NCI-H146 treated with DMSO at 0.1 percent for 48 hours (cell line): Measurements from ENCODE around the gene STXBP6.

Source experiments
- DNase-seq: peaks from one replicate; lab custom pipeline; 2025; ENCODE audit not compliant: unreplicated experiment; lab: John Stamatoyannopoulos, UW

STXBP6 gene

GRCh38 chr14:25019892-25020291 lies 30.1 kb downstream of the STXBP6 start:
- no peak for DNase-seq

DNA sequence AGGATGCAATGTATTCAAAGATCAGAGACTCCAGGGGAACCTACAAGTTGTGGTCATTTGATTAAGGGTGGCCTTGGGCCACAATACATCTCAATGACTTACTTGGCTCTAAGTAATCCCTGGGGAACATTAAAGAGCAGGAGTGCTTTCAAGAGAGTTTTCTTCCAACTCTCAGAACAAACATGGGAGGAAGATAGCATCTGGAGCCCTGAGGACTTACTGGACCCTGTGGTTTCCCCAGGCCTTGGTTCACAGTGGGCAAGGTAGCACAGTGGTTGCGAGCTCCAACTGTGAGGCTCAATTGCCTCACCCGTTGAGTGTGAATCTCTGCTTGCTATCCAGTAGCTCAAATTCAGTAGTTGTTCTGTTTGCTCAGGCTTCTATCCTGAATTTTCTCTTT lies 32.4 kb downstream of the STXBP6 start:
- DNase-seq: no peak

- no peak for DNase-seq
Observed at GRCh38 chr14:25015761-25016160, 34.2 kb downstream of the STXBP6 start.

- DNase-seq: no peak
Observed at GRCh38 chr14:25014440-25014839, 35.5 kb downstream of the STXBP6 start.

DNA sequence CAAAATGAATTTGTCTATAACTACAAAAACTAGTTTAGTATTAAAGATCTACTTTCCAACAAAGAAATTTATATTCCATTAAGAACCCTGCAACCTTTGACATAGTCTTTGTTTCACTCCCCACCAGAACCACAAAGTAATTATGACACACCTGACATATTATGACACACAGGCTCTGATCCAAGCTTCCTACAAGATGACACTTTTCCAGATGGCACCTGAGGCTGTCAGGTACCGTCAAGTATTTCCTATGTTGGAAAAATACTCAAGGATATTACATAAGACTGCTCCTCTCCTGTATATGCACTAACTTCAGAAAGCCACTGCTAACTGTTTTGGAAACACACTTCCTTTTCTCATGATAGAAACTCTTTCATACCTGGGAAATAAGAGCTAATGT lies 38.9 kb downstream of the STXBP6 start:
- no peak for DNase-seq

DNA sequence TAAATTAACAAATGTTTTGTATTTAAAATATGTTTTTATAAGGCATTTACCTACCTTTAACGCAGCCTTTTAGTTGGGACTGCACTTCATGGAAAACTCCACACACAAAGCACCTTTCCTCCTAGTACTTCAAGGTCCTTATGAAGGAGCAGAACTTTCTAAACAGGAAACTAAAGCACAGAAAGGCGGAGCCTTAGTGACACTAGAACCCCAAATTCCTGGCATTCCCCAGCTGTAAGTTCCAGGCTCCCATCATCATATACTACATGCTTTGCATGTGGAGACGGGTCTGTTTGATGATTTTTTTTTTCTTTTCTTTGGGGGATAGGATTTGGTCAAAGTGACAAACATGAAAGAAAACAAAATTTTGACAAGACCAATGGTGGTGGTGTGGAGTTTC lies 39.5 kb downstream of the STXBP6 start:
- no peak for DNase-seq

GRCh38 chr14:25009891-25010290 lies 40.1 kb downstream of the STXBP6 start:
- no peak for DNase-seq

DNA sequence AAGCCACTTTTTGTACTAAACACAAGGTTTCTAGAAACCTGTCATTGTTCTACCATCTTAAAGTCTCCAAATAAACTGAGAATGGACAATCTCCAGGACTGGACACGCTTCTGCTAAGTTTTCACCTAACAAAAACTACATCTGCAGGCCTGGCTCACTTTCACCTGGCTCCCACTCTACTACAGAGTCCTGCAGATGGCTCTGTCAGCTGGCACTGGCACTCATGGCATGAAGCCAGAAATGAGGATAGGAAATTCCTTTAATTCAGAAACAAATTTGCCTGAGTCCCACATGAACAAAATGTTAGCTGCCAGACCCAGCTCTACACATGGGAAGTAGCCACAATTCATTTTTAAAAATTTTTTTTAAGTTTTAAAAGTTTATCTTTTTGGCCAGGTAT lies 42.1 kb downstream of the STXBP6 start:
- no peak for DNase-seq

- DNase-seq: no peak
Observed at GRCh38 chr14:25006961-25007795, 42.8 kb downstream of the STXBP6 start.

DNA sequence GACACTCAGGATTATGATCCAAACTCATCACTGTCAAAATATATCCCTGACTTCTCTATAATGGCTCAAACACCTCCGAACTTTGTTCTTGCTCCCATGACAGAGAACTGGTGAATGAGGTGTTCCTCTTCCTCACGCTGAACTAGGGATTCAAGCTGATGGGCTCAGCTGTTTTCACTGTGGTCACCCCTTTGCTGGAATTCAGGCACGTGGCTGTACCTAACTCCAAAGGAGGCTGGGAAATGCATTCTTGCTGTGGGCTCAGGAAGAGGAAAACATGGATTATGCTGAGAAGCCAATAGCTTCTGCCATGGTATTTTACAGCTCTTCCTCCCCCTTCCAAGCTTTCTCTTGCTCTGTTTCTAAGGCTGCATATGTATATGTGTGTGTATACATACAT lies 43.9 kb downstream of the STXBP6 start:
- no peak for DNase-seq

GRCh38 chr14:25004389-25004809 lies 45.5 kb downstream of the STXBP6 start:
- DNase-seq: no peak

DNA sequence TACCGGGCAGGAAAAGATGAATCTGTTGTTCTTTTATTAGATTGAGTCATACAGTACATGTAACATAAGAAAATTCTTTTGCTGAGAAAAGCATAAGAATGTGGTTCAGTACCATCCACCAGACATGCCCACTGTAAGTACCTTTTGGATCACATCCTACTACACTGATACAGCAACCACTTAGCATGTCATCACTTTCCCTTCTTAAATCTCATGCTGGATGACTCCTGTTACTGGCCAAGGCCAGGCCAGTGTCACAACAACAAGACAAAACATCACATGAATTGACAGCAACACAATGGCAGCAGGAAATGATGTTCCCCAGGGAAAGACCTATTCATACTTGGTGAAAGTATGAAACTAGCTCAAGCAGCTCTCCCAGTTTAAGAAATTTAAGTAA lies 46.4 kb downstream of the STXBP6 start:
- no peak for DNase-seq

- no peak for DNase-seq
Observed at GRCh38 chr14:25001601-25002000, 48.3 kb downstream of the STXBP6 start.

DNA sequence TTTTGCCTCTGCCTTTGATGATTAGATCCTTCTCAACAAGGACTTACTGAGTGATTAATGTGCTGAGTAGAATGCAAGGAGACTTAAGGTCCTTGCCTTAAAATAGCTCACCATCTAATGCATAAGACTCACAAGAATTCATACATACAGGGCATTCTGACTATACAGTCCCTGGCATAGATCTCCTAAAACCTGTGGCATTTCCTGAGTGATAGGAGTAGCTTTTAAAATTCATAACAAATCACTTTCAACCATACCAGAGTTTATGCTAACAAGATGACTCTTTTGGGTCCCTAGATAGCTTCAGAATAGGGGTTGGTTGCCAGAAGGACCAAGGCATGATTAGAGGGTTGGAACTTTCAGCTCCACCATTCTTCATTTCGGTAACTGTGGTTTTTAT lies 48.8 kb downstream of the STXBP6 start:
- no peak for DNase-seq

- no peak for DNase-seq
Observed at GRCh38 chr14:24999157-24999556, 50.8 kb downstream of the STXBP6 start.

- no peak for DNase-seq
Observed at GRCh38 chr14:24996930-24997725, 52.8 kb downstream of the STXBP6 start.

GRCh38 chr14:24995016-24995415 lies 54.9 kb downstream of the STXBP6 start:
- DNase-seq: no peak

DNA sequence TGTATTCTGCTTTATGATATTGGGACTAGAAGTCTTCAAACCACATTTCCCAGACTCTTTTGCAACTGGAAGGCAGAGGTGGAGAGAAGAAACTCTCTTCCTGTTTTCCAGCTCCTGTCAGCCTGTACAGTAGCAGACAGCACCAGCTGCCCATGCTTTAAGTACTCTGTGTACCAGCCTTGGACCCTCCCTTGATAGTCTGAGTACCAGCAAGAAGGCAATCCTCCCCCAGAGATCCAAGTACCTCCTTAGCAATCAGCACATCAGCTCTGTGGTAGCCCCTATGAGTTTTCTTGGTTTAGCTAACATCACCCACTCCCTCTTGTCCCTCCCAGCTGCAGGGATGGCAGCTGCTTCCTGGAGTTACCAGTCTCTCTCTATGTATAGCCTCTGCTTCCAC lies 56.3 kb downstream of the STXBP6 start:
- DNase-seq: no peak

GRCh38 chr14:24992624-24993360 lies 57.2 kb downstream of the STXBP6 start:
- DNase-seq: no peak

DNA sequence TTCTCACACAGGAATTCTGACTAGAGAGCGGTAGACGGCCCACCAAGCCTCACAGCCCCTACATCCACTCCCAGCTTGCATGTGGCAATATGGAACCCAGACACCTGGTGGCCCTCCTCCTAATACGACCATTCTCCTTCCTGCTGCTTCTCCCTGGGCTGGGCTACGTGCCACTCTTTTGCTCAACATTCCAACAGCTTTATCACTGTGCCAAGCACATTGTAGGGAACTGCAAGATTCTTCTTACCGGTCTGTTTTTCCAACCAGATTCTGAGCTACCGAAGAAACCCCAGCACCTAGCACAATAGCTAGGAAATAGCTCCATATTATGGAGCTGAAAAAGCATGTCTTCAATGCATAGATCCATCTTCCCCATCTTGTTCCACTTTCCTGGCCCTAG lies 58.1 kb downstream of the STXBP6 start:
- DNase-seq: no peak

DNA sequence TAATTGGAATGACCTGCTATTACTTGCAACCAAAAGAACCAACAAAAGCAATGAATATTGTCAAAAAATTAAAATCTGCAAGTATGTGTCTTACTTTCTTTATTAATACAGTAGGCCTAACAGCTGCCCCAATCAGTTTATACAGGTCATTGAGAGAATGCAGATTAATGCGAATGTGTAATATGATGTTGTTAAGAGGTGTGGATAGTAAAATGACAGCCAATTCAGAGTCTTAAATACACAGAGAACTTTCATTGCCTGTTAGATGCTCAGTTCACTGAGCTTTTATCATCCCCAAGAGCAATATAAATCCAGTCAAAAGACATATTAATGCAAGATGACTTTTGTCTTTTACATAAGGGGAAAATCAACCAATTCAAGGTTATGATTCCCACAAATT lies 58.7 kb downstream of the STXBP6 start:
- DNase-seq: no peak

DNA sequence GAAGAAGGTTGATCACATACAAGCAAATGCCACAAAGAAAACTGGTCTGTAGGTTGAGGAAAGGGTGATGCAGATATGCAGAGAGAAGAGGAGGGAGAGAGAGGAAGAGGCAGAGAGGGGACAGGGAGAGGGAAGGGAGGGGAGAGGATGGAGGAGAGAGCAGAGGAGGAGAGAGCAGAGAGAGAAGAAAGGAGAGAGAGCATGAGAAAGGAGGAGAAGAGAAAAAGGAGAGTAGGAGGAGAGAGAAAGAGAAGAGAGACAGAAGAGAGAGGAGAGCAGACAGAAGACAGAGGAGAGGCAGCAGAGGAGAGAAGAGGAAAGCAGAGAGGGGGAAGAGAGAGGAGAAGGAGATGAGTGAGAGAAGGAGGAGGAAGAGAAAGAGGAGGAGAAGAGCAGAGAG lies 59.2 kb downstream of the STXBP6 start:
- DNase-seq: no peak
